Panc1 (cell line): ENCODE measurements around the gene SBF1. TPM values are rescaled to one million over a fixed set of nuclear protein-coding genes. Genes with fewer than 3 reads are reported as not detected.

Source experiments
- ATAC-seq: fragments of 200-7000 bp; cut with Tn5 transposase; 2 replicates; pipeline ENCODE4 v1.9.1; 2020; ENCODE audit warnings: mild to moderate bottlenecking, moderate library complexity
- BruUV-seq: library from RNA; stranded (reverse); fragments of 400-500 nt; replicated peaks from 2 replicates; lab custom pipeline; 2021; lab: Mats Ljungman, UMichigan
- CTCF ChIA-PET: fragments of 300-600 bp; sonication (Branson Sonifier 250); formaldehyde crosslinking; loops from one replicate; lab custom pipeline; 2022; ENCODE audit warnings: antibody characterized with exemption; lab: Charles Lee
- POLR2A ChIA-PET: fragments of 300-600 bp; sonication (Branson Sonifier 250); formaldehyde crosslinking; loops from one replicate; lab custom pipeline; 2022; ENCODE audit warnings: antibody characterized with exemption; lab: Charles Lee
- DNase-seq: peaks from one replicate; pipeline ENCODE4 v3.0.0-alpha.2; 2010; ENCODE audit warnings: low read depth, low spot score
- H3K27ac ChIP-seq: 2 replicates; pipeline ENCODE4 v1.5.1; 2011; ENCODE audit warnings: mild to moderate bottlenecking, low read length, inconsistent platforms
- H3K27me3 ChIP-seq: fragments of 200-500 bp; sonication (Bioruptor generic); 2 replicates; pipeline ENCODE4 v1.6.0; 2014; ENCODE audit warnings: low read length, inconsistent platforms; ENCODE audit not compliant: control insufficient read depth, insufficient read depth
- H3K36me3 ChIP-seq: fragments of 200-500 bp; sonication (Bioruptor generic); 2 replicates; pipeline ENCODE4 v1.5.1; 2014; ENCODE audit warnings: inconsistent platforms, mild to moderate bottlenecking, low read length, moderate library complexity; ENCODE audit not compliant: control insufficient read depth, insufficient read depth
- H3K4me1 ChIP-seq: 2 replicates; pipeline ENCODE4 v1.5.1; 2011; ENCODE audit warnings: inconsistent platforms, mild to moderate bottlenecking, low read length, moderate library complexity; ENCODE audit not compliant: control insufficient read depth, insufficient read depth
- H3K4me3 ChIP-seq, 2 experiments: 2 replicates each; pipeline ENCODE4 v1.5.1; 2011 to 2012; ENCODE audit warnings: low read depth in 2 of 2, low read length in 2 of 2, mild to moderate bottlenecking in 2 of 2, inconsistent platforms in 1 of 2, moderate library complexity in 1 of 2
- H3K9me3 ChIP-seq: fragments of 200-500 bp; sonication (Bioruptor generic); 2 replicates; pipeline ENCODE4 v1.5.1; 2014; ENCODE audit warnings: low read depth, mild to moderate bottlenecking, inconsistent platforms, low read length, moderate library complexity; ENCODE audit not compliant: control insufficient read depth, insufficient read depth
- POLR2AphosphoS5 ChIP-seq: IDR thresholded peaks from 2 replicates; pipeline ENCODE4 v1.6.1; 2012; ENCODE audit warnings: mild to moderate bottlenecking, low read depth, low read length, moderate library complexity
- SIN3A ChIP-seq: IDR thresholded peaks from 2 replicates; pipeline ENCODE4 v1.6.1; 2012; ENCODE audit warnings: low read depth, mild to moderate bottlenecking, low read length, moderate library complexity, borderline replicate concordance; ENCODE audit not compliant: insufficient read depth
- TCF7L2 ChIP-seq: IDR thresholded peaks from 2 replicates; pipeline ENCODE4 v1.6.1; 2011; ENCODE audit warnings: mild to moderate bottlenecking, low read depth, low read length, inconsistent platforms
- in situ Hi-C: cut with HindIII; loops from 2 replicates; pipeline ENCODE4 v1.10.0; 2016; ENCODE audit warnings: low sequenced_read_pairs, low pct_unique_long_range_greater_than_20kb
- intact Hi-C: fragments of 100-400 bp; cut with micrococcal nuclease; formaldehyde crosslinking; loops from one replicate; pipeline ENCODE4 v1.10.0; 2022; ENCODE audit not compliant: unreplicated experiment
- total RNA-seq: library from RNA; stranded (reverse); gene quantifications from one replicate; pipeline ENCODE4 v1.2.1, GENCODE V29; 2021; ENCODE audit not compliant: unreplicated experiment
- TF ChIP-seq, protein P1 (sequence below): fragments of 450-650 bp; IDR thresholded peaks from 2 replicates; pipeline ENCODE4 v1.5.1; 2017; ENCODE audit warnings: mild to moderate bottlenecking
- TF ChIP-seq, protein P2 (sequence below), 2 experiments: IDR thresholded peaks; 2 replicates each; pipeline ENCODE4 v1.6.1; 2011 to 2012; ENCODE audit warnings: low read depth in 2 of 2, control low read depth in 1 of 2, low read length in 1 of 2, mild to moderate bottlenecking in 1 of 2, moderate library complexity in 1 of 2; ENCODE audit not compliant: insufficient read depth in 1 of 2

SBF1 gene
- total RNA-seq, 1 experiment from 2014 or later: 59.2 TPM

DNA sequence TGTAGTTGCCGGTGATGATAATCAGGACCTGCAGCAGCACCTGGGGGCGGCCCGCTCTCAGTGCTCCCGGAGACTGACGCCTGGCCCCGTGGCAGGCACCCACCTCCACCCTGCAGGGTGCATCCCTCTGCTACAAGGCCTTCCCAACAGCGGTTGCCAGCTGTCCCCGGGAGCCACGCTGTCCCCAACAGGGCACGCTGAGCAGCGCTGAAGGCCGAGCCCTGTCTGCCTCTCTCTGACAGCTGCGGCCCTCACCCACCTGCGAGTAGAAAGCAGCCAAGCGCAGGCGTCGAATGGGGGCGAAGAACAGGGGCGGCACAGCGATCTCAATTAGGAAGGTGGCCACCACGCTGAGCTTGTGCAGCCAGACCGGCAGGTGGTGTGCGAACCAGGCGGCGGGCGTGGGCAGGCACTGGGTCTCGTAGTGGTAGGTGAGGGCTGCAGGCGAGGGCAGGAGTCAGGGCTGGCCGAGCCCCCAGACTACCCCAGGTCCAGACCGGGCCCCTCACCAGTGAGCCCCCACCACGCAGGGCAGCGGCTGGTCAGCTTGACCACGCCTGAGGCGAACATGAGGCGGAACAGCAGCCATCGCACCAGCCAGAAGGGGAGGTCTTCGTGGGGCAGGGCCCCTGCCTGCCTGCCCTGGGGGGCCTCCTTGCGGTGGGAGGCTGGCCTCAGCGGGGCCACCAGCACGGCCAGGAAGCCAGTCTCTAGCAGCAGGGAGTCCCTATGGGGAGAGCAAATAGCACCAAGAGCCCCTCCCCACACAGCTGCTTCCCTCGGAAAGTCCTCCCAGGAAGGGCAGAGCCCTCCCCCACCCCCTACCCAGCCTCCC, 31.2 kb upstream of the SBF1 start:
- POLR2A ChIA-PET: no interaction called here

DNA sequence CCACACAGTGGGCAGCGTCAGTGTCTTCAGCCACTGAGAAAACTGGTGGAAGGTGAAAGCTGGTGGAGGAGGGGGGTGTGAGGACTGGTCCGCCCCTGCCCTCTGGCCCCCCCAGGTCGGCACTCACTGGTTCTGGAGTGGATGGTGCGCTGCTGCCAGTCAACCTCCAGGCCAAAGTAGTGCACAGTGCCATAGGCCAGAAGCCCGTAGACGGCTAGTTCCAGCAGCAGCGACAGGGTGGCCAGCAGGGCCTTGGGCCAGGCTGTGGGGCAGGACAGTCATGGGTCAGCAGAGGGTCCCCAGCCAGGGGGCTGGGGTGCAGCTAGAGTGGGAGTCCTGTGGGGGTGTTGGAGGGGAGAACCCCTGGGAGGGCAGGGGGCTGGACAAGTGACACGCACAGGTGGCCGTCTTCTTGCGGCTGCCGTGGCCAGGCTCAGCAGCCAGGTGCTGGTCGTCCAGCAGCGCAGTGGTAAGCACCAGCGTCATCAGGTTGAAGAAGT, 30.5 kb upstream of the SBF1 start:
- ChIA-PET CTCF (no interaction called here), POLR2A (no interaction called here)
- intact Hi-C loops: no loop called here
- DNase-seq (no peak), ATAC-seq (no peak)
- no TSS peak for BruUV-seq
- in situ Hi-C loops: no loop called here
- H3K4me3 ChIP-seq: no peak overlapping the region
- TF ChIP-seq, protein P1, sequence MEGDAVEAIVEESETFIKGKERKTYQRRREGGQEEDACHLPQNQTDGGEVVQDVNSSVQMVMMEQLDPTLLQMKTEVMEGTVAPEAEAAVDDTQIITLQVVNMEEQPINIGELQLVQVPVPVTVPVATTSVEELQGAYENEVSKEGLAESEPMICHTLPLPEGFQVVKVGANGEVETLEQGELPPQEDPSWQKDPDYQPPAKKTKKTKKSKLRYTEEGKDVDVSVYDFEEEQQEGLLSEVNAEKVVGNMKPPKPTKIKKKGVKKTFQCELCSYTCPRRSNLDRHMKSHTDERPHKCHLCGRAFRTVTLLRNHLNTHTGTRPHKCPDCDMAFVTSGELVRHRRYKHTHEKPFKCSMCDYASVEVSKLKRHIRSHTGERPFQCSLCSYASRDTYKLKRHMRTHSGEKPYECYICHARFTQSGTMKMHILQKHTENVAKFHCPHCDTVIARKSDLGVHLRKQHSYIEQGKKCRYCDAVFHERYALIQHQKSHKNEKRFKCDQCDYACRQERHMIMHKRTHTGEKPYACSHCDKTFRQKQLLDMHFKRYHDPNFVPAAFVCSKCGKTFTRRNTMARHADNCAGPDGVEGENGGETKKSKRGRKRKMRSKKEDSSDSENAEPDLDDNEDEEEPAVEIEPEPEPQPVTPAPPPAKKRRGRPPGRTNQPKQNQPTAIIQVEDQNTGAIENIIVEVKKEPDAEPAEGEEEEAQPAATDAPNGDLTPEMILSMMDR: no peak
- TF ChIP-seq SIN3A (no peak), TCF7L2 (no peak), POLR2AphosphoS5 (no peak)
- TF ChIP-seq, protein P2, sequence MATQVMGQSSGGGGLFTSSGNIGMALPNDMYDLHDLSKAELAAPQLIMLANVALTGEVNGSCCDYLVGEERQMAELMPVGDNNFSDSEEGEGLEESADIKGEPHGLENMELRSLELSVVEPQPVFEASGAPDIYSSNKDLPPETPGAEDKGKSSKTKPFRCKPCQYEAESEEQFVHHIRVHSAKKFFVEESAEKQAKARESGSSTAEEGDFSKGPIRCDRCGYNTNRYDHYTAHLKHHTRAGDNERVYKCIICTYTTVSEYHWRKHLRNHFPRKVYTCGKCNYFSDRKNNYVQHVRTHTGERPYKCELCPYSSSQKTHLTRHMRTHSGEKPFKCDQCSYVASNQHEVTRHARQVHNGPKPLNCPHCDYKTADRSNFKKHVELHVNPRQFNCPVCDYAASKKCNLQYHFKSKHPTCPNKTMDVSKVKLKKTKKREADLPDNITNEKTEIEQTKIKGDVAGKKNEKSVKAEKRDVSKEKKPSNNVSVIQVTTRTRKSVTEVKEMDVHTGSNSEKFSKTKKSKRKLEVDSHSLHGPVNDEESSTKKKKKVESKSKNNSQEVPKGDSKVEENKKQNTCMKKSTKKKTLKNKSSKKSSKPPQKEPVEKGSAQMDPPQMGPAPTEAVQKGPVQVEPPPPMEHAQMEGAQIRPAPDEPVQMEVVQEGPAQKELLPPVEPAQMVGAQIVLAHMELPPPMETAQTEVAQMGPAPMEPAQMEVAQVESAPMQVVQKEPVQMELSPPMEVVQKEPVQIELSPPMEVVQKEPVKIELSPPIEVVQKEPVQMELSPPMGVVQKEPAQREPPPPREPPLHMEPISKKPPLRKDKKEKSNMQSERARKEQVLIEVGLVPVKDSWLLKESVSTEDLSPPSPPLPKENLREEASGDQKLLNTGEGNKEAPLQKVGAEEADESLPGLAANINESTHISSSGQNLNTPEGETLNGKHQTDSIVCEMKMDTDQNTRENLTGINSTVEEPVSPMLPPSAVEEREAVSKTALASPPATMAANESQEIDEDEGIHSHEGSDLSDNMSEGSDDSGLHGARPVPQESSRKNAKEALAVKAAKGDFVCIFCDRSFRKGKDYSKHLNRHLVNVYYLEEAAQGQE (IDR thresholded peaks at IDR 0.05; ENCODE audit: insufficient read depth in 1 of 2, low read depth in 2 of 2, low read length in 1 of 2): no peak
- peaks cover 4% of the 10 kb centered on the region for H3K36me3 ChIP-seq
- H3K4me1 ChIP-seq: peaks cover 5% of the 10 kb centered on the region
- H3K27ac ChIP-seq: no peak overlapping the region
- no peaks in the 10 kb centered on the region for H3K27me3 ChIP-seq
- H3K9me3 ChIP-seq: no peaks in the 10 kb centered on the region

More for the DNA sequence above, 31.2 kb upstream of the SBF1 start:
- DNase-seq: no peak
- H3K27ac ChIP-seq: no peak overlapping the region
- CTCF ChIA-PET: no interaction called here
- TF ChIP-seq, protein P2 (IDR thresholded peaks at IDR 0.05; ENCODE audit: insufficient read depth in 1 of 2, low read depth in 2 of 2, low read length in 1 of 2): no peak
- no peak for TF ChIP-seq TCF7L2
- no peak for TF ChIP-seq SIN3A
- TF ChIP-seq, protein P1: no peak
- TF ChIP-seq POLR2AphosphoS5: no peak
- no TSS peak for BruUV-seq
- in situ Hi-C loops: no loop called here
- H3K4me3 ChIP-seq: peak overlapping the region; percentile 85 to 91; a peak in 3 of 4 replicates
- no peaks in the 10 kb centered on the region for H3K9me3 ChIP-seq
- peaks cover 5% of the 10 kb centered on the region for H3K4me1 ChIP-seq
- ATAC-seq: no peak
- peaks cover 4% of the 10 kb centered on the region for H3K36me3 ChIP-seq
- intact Hi-C loops: no loop called here
- H3K27me3 ChIP-seq: no peaks in the 10 kb centered on the region
